ENCODE measurements around the gene CTDSPL. TPM values are rescaled to one million over a fixed set of nuclear protein-coding genes. Genes with fewer than 3 reads are reported as not detected.

Gene CTDSPL
- polyA plus RNA-seq, 1 donor: 23.3 TPM

DNA sequence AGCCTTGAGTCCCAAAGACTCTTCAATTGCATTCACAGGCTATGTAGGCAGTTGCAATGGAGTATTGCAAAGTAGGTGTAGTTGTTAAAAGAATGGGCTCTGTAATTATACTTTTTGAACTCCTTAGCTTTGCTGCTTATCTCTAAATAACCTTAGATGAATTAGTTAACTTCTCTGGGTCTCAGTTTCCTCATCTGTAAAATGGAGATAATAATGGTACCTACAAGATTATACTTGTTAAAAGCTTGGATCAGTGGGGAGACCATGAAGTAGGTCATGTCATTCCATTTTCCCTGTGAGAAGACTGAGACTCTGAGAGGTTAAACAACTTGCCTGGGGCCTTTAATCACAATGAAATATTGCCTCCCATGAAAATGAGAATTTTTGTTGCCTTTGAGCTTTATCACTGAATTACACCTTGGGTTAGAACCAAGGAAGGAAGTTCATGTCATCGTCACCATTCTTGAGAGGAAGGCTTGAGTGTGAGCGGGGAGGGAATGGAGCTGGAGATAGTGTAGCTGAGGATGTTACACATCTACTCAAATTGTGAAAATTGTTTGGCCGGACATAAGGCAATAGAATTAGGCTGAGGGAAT, 38.1 kb downstream of the CTDSPL start:
- no peaks in the 10 kb centered on the region for H3K4me1 ChIP-seq (ENCODE audit: control insufficient read depth, insufficient read depth, low read length)
- no peaks in the 10 kb centered on the region for H3K9me3 ChIP-seq (ENCODE audit: control insufficient read depth, low read depth, low read length)
- no CpG with 5 or more reads among the region's 3 CpGs for WGBS (ENCODE audit: insufficient coverage, low lambda C conversion rate)
- DNase-seq: no peak
- H3K4me3 ChIP-seq (ENCODE audit: low read length): no peak overlapping the region
- no peak overlapping the region for H3K27ac ChIP-seq (ENCODE audit: low read length)
- peaks cover 3% of the 10 kb centered on the region for H3K36me3 ChIP-seq (ENCODE audit: control insufficient read depth, insufficient read depth, low read length)
- no peaks in the 10 kb centered on the region for H3K27me3 ChIP-seq (ENCODE audit: control insufficient read depth, insufficient read depth, low read length)

DNA sequence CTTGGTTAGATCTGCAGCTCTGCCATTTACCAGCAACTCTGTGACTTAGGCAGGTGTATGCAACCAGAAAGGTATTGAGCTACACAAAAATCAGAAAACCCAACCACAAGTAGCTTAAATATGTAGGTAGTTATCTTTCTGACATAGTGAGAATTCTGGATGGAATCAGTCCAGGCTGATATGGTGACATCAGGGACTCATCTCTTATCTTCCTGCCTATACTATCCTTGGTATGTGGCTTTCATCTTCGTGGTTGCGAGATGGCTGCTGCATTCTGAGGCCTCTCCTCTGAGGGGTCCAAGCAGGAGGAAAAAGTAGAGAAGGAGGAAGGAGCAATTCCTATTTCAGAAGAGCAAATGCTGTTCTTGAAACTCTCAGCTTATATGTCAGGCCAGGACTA, 40.0 kb downstream of the CTDSPL start:
- Histone ChIP-seq H3K36me3 (ENCODE audit: control insufficient read depth, insufficient read depth, low read length) (peaks cover 3% of the 10 kb centered on the region), H3K27ac (ENCODE audit: low read length) (no peak overlapping the region), H3K9me3 (ENCODE audit: control insufficient read depth, low read depth, low read length) (no peaks in the 10 kb centered on the region), H3K4me3 (ENCODE audit: low read length) (no peak overlapping the region), H3K4me1 (ENCODE audit: control insufficient read depth, insufficient read depth, low read length) (peaks cover 6% of the 10 kb centered on the region), H3K27me3 (ENCODE audit: control insufficient read depth, insufficient read depth, low read length) (no peaks in the 10 kb centered on the region)
- no peak for DNase-seq
- no CpG with 5 or more reads among the region's 2 CpGs for WGBS (ENCODE audit: insufficient coverage, low lambda C conversion rate)

DNA sequence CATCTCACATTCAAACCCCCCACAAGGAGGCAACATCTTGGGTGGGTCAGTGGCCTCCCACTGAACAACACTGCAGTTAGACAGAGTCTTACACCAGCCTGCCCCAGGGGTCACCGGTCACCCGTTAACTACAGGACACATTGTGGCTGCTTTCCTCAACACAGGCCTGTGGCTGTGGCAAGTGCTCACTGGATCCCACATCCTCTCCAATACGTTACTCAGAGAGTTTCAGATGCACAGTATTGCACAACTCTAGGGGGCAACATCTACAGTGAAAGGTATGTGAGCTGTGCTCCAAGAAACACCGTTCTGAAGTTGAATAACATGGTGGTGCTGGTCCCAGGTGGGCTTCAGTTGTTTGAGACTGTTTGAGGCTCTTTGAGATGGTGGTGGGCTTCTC, 41.0 kb downstream of the CTDSPL start:
- WGBS (ENCODE audit: insufficient coverage, low lambda C conversion rate): no CpG with 5 or more reads among the region's 4 CpGs
- Histone ChIP-seq H3K4me3 (ENCODE audit: low read length) (no peak overlapping the region), H3K27ac (ENCODE audit: low read length) (no peak overlapping the region), H3K36me3 (ENCODE audit: control insufficient read depth, insufficient read depth, low read length) (peaks cover 3% of the 10 kb centered on the region), H3K9me3 (ENCODE audit: control insufficient read depth, low read depth, low read length) (no peaks in the 10 kb centered on the region), H3K4me1 (ENCODE audit: control insufficient read depth, insufficient read depth, low read length) (peaks cover 6% of the 10 kb centered on the region), H3K27me3 (ENCODE audit: control insufficient read depth, insufficient read depth, low read length) (no peaks in the 10 kb centered on the region)
- DNase-seq: no peak

DNA sequence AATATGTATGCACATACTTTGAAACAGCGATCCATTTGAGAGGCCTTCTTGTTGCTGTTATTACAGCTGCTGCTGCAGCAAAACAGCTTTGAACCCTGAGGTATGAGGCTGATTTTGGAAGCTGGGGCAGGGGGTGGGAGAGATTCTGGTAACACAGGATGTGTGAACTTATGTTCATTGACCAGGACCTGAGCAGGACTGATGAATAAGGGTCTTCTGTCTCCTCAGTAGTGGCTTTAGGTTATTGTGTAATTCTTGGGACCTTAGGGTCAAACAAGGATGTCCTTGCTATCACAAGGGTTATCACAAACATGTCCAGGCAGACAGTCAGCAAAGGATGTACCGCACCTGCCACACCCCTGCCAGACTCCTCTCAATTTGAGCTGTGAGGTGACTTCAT, 41.6 kb downstream of the CTDSPL start:
- no peak overlapping the region for H3K4me3 ChIP-seq (ENCODE audit: low read length)
- H3K27me3 ChIP-seq (ENCODE audit: control insufficient read depth, insufficient read depth, low read length): no peaks in the 10 kb centered on the region
- peaks cover 6% of the 10 kb centered on the region for H3K4me1 ChIP-seq (ENCODE audit: control insufficient read depth, insufficient read depth, low read length)
- no peak for DNase-seq
- no peak overlapping the region for H3K27ac ChIP-seq (ENCODE audit: low read length)
- no peaks in the 10 kb centered on the region for H3K9me3 ChIP-seq (ENCODE audit: control insufficient read depth, low read depth, low read length)
- WGBS (ENCODE audit: insufficient coverage, low lambda C conversion rate): no CpG with 5 or more reads among the region's 2 CpGs
- peaks cover 3% of the 10 kb centered on the region for H3K36me3 ChIP-seq (ENCODE audit: control insufficient read depth, insufficient read depth, low read length)

DNA sequence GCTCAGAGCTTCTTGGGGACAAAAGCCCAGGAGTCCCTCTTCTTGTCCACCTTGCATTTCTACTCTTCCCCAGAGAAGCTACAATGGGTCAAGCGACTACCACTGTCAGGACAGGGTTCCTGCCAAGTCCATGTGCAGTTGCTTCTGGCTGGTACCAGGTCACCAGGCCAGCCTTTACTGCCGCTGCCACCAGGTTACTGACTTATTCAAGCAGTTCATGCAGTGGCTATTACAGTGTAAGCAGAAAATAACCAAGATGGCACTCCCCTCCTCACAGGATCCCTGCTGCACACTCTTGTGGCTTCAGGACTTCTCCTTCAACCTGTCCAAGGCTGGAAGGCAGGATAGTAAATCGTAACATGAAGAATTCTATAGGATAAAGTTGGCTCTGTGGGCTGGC, 42.1 kb downstream of the CTDSPL start:
- DNase-seq: no peak
- no peak overlapping the region for H3K27ac ChIP-seq (ENCODE audit: low read length)
- no peaks in the 10 kb centered on the region for H3K9me3 ChIP-seq (ENCODE audit: control insufficient read depth, low read depth, low read length)
- peaks cover 3% of the 10 kb centered on the region for H3K36me3 ChIP-seq (ENCODE audit: control insufficient read depth, insufficient read depth, low read length)
- no peak overlapping the region for H3K4me3 ChIP-seq (ENCODE audit: low read length)
- WGBS (ENCODE audit: insufficient coverage, low lambda C conversion rate): no CpG with 5 or more reads among the region's 3 CpGs
- H3K27me3 ChIP-seq (ENCODE audit: control insufficient read depth, insufficient read depth, low read length): no peaks in the 10 kb centered on the region
- peaks cover 6% of the 10 kb centered on the region for H3K4me1 ChIP-seq (ENCODE audit: control insufficient read depth, insufficient read depth, low read length)

DNA sequence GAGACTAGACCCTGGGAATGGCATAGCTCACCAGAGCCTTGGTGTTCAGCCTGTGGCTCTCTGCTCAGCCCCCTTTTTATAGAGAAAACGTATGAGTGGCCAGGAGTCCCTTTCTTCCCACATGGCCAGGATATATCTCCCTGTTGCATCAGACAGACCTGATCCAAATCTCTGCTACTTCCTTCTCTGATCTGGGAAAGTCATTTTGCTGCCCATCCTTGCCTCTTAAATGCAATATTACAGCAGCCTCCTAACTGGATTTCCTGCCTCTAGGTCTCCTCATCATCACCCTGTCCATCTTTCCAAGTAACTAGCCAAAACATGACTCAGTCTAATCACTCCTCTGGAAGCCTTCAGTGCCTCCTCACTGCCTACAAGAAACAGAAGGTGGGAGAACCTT, 42.9 kb downstream of the CTDSPL start:
- no peak for DNase-seq
- peaks cover 6% of the 10 kb centered on the region for H3K4me1 ChIP-seq (ENCODE audit: control insufficient read depth, insufficient read depth, low read length)
- H3K4me3 ChIP-seq (ENCODE audit: low read length): no peak overlapping the region
- no CpG with 5 or more reads among the region's 1 CpG for WGBS (ENCODE audit: insufficient coverage, low lambda C conversion rate)
- H3K36me3 ChIP-seq (ENCODE audit: control insufficient read depth, insufficient read depth, low read length): peaks cover 3% of the 10 kb centered on the region
- no peaks in the 10 kb centered on the region for H3K9me3 ChIP-seq (ENCODE audit: control insufficient read depth, low read depth, low read length)
- H3K27me3 ChIP-seq (ENCODE audit: control insufficient read depth, insufficient read depth, low read length): no peaks in the 10 kb centered on the region
- no peak overlapping the region for H3K27ac ChIP-seq (ENCODE audit: low read length)

DNA sequence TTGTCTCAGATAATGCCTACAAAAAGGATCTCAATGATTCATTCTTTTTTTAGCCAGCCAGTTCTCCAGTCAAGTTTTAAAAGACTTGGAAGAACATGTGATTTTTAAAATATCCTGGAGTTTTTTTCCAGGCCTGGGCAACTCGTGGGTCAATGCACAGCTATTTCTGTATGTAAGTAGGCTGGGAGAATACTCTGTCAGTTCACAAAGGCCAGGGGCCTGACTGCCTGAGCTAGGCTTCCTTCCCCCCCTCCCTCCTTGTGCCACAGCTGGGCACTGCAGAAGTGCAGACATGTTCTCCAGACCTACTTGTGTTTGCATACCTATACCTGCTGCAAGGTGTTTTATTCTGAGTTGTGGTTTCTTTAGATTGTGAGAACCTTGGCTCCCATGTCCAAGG, 43.7 kb downstream of the CTDSPL start:
- no CpG with 5 or more reads among the region's 1 CpG for WGBS (ENCODE audit: insufficient coverage, low lambda C conversion rate)
- H3K4me3 ChIP-seq (ENCODE audit: low read length): no peak overlapping the region
- H3K36me3 ChIP-seq (ENCODE audit: control insufficient read depth, insufficient read depth, low read length): peaks cover 3% of the 10 kb centered on the region
- DNase-seq: no peak
- peaks cover 6% of the 10 kb centered on the region for H3K4me1 ChIP-seq (ENCODE audit: control insufficient read depth, insufficient read depth, low read length)
- H3K9me3 ChIP-seq (ENCODE audit: control insufficient read depth, low read depth, low read length): no peaks in the 10 kb centered on the region
- no peak overlapping the region for H3K27ac ChIP-seq (ENCODE audit: low read length)
- H3K27me3 ChIP-seq (ENCODE audit: control insufficient read depth, insufficient read depth, low read length): no peaks in the 10 kb centered on the region

DNA sequence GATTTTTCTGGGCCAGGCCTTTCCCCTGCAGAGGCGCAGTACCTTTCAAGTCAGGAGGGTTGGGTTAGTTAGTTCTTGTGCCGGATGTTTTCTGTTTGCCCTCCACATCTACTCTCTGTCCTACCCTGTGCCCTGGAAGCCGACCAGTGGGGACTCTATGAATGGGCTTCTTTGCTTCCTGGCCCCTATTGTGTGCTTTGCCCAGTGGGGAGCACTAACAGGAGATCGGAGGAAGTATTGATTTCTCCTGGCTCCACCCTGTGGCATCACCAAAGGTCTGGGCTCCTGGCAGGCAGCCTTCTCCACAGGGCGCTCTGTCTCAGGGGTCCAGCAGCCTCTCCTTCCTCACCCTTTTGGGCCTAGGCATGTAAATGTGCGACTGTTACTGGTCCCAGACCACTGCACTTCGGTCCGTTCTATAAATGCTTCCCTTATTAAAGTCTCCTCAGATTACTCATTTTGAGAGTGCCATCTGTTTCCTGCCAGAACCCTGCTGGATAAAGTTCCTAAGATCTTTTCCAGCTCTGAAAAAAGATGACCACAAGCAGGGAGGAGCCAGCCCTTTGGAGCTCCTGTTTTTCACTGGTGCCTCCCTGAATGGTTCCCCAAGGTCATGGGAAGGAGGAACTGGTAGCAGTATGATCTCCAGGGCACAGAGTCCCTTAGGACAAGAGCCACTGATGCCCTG, 44.5 kb downstream of the CTDSPL start:
- Histone ChIP-seq H3K4me1 (ENCODE audit: control insufficient read depth, insufficient read depth, low read length) (peaks cover 12% of the 10 kb centered on the region), H3K4me3 (ENCODE audit: low read length) (no peak overlapping the region), H3K9me3 (ENCODE audit: control insufficient read depth, low read depth, low read length) (no peaks in the 10 kb centered on the region), H3K27me3 (ENCODE audit: control insufficient read depth, insufficient read depth, low read length) (no peaks in the 10 kb centered on the region), H3K36me3 (ENCODE audit: control insufficient read depth, insufficient read depth, low read length) (peaks cover 3% of the 10 kb centered on the region), H3K27ac (ENCODE audit: low read length) (no peak overlapping the region)
- WGBS (ENCODE audit: insufficient coverage, low lambda C conversion rate): 86% methylated on average over 2 of the region's 8 CpGs
- DNase-seq: peak in 1 of 2 donors; percentile 13

DNA sequence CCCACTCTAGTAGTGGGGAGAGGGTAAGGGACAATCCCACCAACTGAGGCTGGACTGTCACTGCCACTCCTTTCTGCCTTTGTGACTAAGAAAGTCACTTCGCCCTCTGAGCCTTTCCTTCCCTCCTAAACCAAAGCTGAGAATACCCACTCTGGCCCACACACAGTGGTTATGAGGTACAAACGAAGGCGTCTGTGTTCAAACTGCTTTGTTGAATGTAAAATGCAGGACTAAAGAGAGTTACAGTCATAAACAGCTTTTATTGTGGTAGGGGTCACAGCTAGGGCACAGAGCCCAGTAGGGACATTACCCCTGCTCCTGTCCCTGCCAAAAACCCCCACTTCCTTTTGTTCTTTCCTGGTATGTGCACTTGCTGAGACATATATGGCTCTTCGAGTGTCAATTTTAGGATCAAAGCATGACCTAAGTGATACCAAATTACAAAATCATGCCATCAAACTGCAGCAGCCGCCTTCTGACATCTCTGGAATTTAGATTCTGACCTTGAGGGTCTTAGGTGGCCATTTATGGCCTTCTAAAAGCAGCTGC, 45.1 kb downstream of the CTDSPL start:
- peaks cover 12% of the 10 kb centered on the region for H3K4me1 ChIP-seq (ENCODE audit: control insufficient read depth, insufficient read depth, low read length)
- no CpG with 5 or more reads among the region's 5 CpGs for WGBS (ENCODE audit: insufficient coverage, low lambda C conversion rate)
- H3K27ac ChIP-seq (ENCODE audit: low read length): no peak overlapping the region

DNA sequence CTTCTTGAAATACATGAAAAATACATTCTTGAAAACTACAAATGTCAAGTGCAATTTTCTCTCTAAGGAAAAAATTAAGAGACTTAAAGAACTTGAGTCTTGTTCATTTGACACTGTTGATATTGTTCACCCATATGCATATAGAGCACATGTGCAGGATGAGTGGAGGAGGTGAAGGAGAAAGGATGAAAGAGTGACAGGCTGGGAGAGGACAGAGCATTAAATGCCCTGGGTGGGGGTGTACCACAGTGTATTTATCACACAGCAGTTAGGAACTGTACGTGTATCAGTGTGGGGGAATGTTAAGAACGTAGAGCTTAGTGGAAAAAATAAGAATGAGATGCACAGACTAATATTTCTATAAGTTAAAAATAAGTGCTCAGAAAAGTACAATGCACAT, 45.7 kb downstream of the CTDSPL start:
- Histone ChIP-seq H3K27me3 (ENCODE audit: control insufficient read depth, insufficient read depth, low read length) (no peaks in the 10 kb centered on the region), H3K36me3 (ENCODE audit: control insufficient read depth, insufficient read depth, low read length) (peaks cover 3% of the 10 kb centered on the region), H3K4me1 (ENCODE audit: control insufficient read depth, insufficient read depth, low read length) (peaks cover 12% of the 10 kb centered on the region), H3K27ac (ENCODE audit: low read length) (no peak overlapping the region), H3K4me3 (ENCODE audit: low read length) (no peak overlapping the region), H3K9me3 (ENCODE audit: control insufficient read depth, low read depth, low read length) (no peaks in the 10 kb centered on the region)
- WGBS (ENCODE audit: insufficient coverage, low lambda C conversion rate): 80% methylated on average over 1 of the region's 2 CpGs
- DNase-seq: no peak

More for the DNA sequence above, 45.1 kb downstream of the CTDSPL start:
- DNase-seq: no peak
- Histone ChIP-seq H3K4me3 (ENCODE audit: low read length) (no peak overlapping the region), H3K9me3 (ENCODE audit: control insufficient read depth, low read depth, low read length) (no peaks in the 10 kb centered on the region), H3K36me3 (ENCODE audit: control insufficient read depth, insufficient read depth, low read length) (peaks cover 3% of the 10 kb centered on the region), H3K27me3 (ENCODE audit: control insufficient read depth, insufficient read depth, low read length) (no peaks in the 10 kb centered on the region)

DNA sequence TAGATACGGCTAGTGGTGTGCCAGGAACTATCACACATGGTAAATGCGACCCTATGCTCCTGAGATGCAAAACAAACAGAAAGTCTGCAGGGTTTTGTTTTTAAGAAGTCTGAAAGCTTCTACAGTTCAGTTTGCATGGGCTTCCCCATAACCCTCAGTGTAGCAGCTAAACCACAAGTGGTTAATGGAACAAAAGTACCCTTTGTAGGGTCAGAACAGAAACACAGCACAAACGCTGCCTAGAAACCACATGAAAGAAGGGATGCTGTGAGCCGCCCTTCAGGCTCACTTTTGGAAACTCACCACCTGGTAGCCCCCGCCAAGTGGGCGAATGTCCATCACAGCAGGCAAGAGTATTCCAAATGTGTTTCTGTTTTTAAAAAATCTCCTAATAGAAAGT, 46.2 kb downstream of the CTDSPL start:
- no peaks in the 10 kb centered on the region for H3K36me3 ChIP-seq (ENCODE audit: control insufficient read depth, insufficient read depth, low read length)
- no peak for DNase-seq
- no peak overlapping the region for H3K27ac ChIP-seq (ENCODE audit: low read length)
- WGBS (ENCODE audit: insufficient coverage, low lambda C conversion rate): no CpG with 5 or more reads among the region's 6 CpGs
- peaks cover 12% of the 10 kb centered on the region for H3K4me1 ChIP-seq (ENCODE audit: control insufficient read depth, insufficient read depth, low read length)
- no peak overlapping the region for H3K4me3 ChIP-seq (ENCODE audit: low read length)
- H3K9me3 ChIP-seq (ENCODE audit: control insufficient read depth, low read depth, low read length): no peaks in the 10 kb centered on the region
- H3K27me3 ChIP-seq (ENCODE audit: control insufficient read depth, insufficient read depth, low read length): no peaks in the 10 kb centered on the region

All from large intestine (tissue), 3 donors.